Stimulated activated CD4-positive, alpha-beta T cell treated with anti-CD3 and anti-CD28 coated beads, Interleukin-1b, Interleukin-23, amount 100 ng/mL, for 24 hours (primary cell): ENCODE results near the gene SMYD3.

Experiments
- DNase-seq, 4 experiments: peaks; one replicate each; pipeline ENCODE4 v3.0.0-alpha.2; 2020; ENCODE audit warnings: low read depth in 4 of 4, low spot score in 1 of 4

SMYD3 gene

GRCh38 chr1:246311461-246311860 lies 195.6 kb downstream of the SMYD3 start:
- no peak for DNase-seq

DNA sequence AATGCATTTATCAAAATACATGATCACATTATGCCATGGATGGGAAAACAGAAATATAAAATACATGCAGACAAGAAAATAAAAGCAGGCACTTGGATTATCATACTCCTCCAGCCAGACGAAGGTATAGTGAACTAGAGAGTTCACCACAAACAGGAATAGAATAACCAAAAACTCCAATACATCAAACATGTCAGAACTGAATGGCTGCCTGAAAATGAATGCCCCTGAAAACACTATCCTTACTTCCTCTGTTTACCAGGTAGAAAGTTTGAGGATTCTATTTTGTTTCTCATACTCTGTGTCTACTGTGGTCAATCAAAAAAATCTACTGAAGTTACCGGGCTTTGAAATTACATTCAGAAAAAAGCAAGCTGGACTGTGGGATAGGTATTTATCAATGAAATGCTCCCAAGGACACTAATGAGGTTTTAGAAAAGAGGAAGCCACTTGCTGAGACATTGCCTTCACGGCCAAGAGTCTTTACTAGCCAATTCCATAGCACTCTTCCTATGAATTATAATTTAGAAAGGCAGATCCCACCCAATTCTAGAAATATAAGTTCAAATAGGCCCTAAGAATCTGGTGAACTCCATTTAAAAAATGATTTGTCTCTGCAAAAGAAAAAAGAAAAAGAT lies 197.7 kb downstream of the SMYD3 start:
- no peak for DNase-seq

DNA sequence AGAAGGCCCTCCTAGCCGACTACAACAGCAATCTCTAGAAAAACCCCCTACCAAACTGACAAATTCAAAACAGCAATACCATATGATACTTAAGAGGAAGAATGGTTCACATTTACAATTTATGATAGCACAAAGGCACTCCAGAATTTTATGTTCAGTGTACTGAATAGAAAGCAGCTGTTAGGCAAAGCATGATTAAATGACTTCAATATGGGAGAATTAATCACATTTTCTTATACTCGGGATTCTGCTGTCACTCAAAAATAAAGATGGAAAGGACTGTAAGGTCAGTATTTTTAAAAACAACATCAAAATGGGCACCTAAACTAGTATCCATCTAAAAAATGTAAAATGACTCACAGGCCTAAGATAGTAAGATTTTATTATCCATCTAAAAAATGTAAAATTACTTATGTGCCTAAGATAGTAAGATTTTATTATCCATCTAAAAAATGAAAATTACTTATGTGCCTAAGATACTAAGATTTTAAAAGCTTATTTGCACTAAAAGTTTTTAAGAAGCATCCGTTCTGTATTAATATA lies 198.5 kb downstream of the SMYD3 start:
- DNase-seq, result no peak

DNA sequence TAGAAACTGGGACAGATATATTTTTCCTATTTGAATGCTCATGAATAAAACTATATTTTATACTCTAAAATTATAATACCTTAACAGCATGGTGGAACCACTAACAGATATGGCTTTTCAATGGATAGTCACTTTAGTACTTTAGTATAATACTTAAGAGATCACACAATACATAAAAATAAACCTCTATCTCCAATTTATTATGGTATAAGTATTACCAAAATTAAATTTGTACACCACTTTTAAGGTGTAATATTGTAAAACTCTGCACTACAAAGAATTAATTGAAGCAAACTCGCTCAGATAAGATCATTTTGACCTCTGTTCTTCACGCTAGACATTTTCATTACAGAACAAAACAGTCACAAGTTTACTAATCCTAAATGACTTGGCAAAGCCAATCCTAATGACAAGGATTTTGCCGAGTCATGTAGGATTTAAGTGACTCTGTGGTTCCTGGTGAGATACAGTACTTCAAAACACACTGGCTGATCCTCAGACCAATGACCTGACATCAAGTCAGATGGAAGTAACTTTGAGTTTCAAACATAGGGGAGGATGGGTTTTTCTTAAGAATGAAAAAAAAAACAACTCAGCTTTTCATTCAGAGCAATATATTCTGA lies 200.6 kb downstream of the SMYD3 start:
- no peak for DNase-seq

- DNase-seq, result no peak
Observed at GRCh38 chr1:246304484-246305259, 202.4 kb downstream of the SMYD3 start.

GRCh38 chr1:246302711-246303317 lies 204.3 kb downstream of the SMYD3 start:
- no peak for DNase-seq

- no peak for DNase-seq
Observed at GRCh38 chr1:246302251-246302625, 204.8 kb downstream of the SMYD3 start.

GRCh38 chr1:246301553-246302250 lies 205.4 kb downstream of the SMYD3 start:
- DNase-seq, result no peak

DNA sequence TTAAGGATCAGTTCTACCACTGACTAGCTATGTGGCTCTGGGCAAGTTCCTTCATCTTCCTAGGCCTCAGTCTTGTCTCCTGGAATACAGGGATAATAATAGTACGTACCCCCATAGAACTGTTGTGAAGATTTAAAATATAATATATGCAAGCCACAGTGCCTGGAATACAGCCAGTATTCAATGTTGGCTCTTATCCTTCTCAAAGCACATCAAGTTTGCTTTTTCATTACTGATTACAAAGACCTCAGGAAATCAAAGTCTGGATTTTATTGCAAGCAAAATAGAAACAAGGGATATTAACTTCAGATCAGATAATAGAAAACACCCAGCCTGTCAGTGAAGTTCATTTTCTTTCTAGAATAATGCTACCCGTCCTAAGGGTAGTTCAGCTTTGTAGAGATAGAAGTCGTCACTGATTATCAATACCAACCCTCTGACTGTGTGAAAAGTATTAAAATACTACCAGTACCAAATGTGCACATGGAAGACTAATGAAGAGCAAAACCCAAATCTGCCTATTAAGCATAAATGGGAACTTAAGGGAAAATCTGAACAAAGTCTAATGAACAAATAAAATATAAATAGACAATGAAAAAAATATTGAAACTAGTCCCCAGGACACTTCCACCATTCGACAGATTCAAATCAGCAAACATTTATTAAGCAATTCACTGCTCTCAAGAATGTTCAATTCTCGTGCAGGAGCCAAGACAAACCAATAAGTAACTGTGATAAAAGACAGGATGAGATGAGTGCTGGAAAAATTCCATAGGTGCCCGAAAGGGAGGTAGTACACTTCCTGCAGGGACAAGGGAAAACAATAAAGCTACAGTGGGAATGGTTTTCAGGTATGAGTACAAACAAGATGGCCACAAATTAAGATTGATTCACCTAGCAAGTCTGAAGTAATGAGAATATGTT lies 206.2 kb downstream of the SMYD3 start:
- DNase-seq, result no peak

GRCh38 chr1:246297279-246298265 lies 209.5 kb downstream of the SMYD3 start:
- no peak for DNase-seq

DNA sequence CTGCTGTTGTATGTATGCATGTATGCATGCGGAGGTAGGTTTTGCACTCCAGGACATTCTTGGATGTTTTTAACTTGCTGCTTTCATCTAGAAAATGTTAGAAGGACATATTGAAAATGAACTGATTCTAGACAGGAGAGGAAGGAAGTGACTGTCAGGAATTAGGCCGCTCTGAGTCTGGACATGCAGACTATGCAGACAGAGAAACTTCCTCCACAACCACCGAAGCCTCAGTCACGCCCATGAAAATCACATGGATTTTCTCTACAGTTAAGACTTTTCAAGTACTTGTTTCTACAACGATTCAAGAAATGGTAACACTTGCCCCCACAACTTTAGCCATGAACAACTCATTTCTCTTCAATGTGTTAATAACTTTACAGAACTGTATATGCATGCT lies 211.1 kb downstream of the SMYD3 start:
- DNase-seq, result no peak

DNA sequence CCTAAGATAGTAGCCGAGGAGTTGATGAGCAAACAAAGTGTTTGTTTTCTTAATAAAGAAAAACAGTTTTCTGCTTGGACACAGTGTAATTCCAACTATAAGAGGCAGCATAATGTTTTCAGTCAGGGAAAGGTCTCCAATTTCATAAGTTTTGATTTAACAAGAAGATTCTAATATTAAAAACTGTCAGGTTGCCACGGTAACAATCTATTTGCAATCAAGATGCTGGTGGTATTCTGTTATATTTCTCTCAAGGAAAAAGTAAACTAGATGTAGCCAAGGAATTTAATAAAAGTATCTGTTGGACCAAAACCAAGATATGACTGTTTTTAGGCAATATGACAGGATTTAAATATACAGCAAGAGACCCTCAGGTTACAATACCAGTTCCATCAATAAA lies 211.7 kb downstream of the SMYD3 start:
- no peak for DNase-seq

GRCh38 chr1:246294263-246294662 lies 212.8 kb downstream of the SMYD3 start:
- DNase-seq, result no peak

GRCh38 chr1:246293366-246294121 lies 213.5 kb downstream of the SMYD3 start:
- no peak for DNase-seq

DNA sequence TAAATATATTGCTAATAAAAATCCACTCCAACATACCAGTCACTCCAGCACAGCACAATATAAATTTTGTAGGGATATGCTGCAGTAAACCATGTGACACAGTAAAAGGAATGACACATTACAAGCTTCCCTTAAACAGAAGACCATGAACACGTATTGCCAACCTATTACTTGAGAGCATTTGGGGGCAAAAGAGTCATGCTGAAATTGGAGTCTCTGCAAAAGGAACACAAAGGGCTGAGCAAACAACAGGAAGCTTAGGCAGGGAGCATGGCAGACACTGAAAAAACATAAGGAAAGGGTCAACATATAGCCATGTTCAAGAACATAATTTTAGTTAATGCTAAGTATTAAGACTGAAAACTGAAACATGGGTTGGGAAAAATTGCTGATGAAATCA lies 214.5 kb downstream of the SMYD3 start:
- DNase-seq, result no peak

GRCh38 chr1:246291127-246291526 lies 216.0 kb downstream of the SMYD3 start:
- no peak for DNase-seq

- no peak for DNase-seq
Observed at GRCh38 chr1:246283771-246284410, 223.2 kb downstream of the SMYD3 start.

DNA sequence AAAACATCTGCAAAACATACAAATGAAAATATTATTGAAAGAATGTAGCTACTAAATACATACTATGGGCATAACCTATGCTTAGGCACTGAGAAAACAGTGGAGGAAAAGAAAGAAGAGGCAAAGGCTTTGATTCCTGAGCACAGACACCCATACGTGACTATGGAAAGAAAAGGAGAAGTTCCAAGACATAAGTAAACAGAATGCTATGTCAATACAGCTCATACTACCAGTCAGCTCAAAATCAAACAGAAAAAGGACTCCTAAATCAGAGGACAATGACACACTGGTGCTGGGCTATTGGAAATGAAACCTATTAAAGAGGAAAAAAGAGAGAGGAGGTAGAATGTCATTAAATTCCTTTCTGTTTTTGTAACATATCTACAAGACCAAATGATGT lies 225.4 kb downstream of the SMYD3 start:
- DNase-seq, result no peak
